ENCODE measurements around the gene RELN. TPM values are rescaled to one million over a fixed set of nuclear protein-coding genes. Genes with fewer than 3 reads are reported as not detected.

RELN gene
- total and polyA plus RNA-seq, 9 of the 15 experiments (the other 6 are each of a cell fraction or from before 2014, with no cell fraction given) = 12.9 to 43.2 (median 18.1) TPM

DNA sequence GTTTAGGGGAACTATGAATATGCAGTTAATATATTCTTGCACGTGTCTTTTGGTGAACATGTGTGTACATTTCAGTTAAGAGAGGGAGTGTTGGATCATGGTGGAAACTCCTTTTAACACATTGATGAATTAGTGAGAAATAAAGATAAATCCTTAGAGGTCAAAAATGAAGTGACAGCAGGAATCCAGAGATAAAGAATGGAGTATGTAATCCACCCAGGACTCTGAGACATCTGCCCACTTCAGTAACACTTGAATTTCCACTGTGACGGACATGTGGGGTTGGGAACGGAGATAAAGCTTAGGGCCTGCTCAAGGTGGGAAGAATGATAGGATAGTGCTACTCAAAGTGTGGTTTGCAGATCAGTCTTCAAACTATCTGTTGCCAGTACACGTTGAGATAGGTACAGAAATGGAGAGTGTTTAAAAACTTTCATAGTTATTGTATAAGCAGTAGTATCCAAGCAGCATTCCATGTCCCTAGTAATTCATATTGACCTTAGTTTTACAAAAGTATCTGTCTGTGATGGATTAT, 6.6 kb upstream of the RELN start (continued):
- no peak for TF ChIP-seq ELK1 (CRISPR knock-in tag; IDR thresholded peaks at IDR 0.05)
- TF ChIP-seq SMARCE1 (IDR thresholded peaks at IDR 0.05) = peak; percentile 99
- no peak for TF ChIP-seq ZNF124 (CRISPR knock-in tag; IDR thresholded peaks at IDR 0.05)
- no peak for TF ChIP-seq THRA (IDR thresholded peaks at IDR 0.05)
- no peak for TF ChIP-seq RFX7 (CRISPR knock-in tag; IDR thresholded peaks at IDR 0.05)
- no peak for TF ChIP-seq ZNF263 (CRISPR knock-in tag; IDR thresholded peaks at IDR 0.05; ENCODE audit: borderline replicate concordance)
- no peak for TF ChIP-seq MTF1 (CRISPR knock-in tag; IDR thresholded peaks at IDR 0.05; ENCODE audit: borderline replicate concordance)
- TF ChIP-seq RB1 (IDR thresholded peaks at IDR 0.05; ENCODE audit: low read depth) = 0 out of 2 replicates have a peak, but pooled peaks have one; percentile 28
- peak; percentile 100 for TF ChIP-seq KLF16 (IDR thresholded peaks at IDR 0.05)
- peak; percentile 79 for TF ChIP-seq TAF9B (IDR thresholded peaks at IDR 0.05; ENCODE audit: partially characterized antibody)
- no peak for TF ChIP-seq ZNF780A (CRISPR knock-in tag; IDR thresholded peaks at IDR 0.05)
- TF ChIP-seq, protein P1, sequence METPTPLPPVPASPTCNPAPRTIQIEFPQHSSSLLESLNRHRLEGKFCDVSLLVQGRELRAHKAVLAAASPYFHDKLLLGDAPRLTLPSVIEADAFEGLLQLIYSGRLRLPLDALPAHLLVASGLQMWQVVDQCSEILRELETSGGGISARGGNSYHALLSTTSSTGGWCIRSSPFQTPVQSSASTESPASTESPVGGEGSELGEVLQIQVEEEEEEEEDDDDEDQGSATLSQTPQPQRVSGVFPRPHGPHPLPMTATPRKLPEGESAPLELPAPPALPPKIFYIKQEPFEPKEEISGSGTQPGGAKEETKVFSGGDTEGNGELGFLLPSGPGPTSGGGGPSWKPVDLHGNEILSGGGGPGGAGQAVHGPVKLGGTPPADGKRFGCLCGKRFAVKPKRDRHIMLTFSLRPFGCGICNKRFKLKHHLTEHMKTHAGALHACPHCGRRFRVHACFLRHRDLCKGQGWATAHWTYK (CRISPR knock-in tag; IDR thresholded peaks at IDR 0.05) = peak; percentile 93
- no peak for TF ChIP-seq RBM34 (IDR thresholded peaks at IDR 0.05; ENCODE audit: borderline replicate concordance, insufficient read depth, low read length)
- TF ChIP-seq CTBP1 (IDR thresholded peaks at IDR 0.05; ENCODE audit: borderline replicate concordance) = peak; percentile 96
- peak; percentile 95 for TF ChIP-seq MECOM (CRISPR knock-in tag; IDR thresholded peaks at IDR 0.05)
- TF ChIP-seq FOXA1 (IDR thresholded peaks at IDR 0.05; ENCODE audit: borderline replicate concordance) = no peak
- peak; percentile 88 for TF ChIP-seq NEUROD1 (IDR thresholded peaks at IDR 0.05; ENCODE audit: borderline replicate concordance, low read depth, low read length, partially characterized antibody)
- TF ChIP-seq, protein P2, sequence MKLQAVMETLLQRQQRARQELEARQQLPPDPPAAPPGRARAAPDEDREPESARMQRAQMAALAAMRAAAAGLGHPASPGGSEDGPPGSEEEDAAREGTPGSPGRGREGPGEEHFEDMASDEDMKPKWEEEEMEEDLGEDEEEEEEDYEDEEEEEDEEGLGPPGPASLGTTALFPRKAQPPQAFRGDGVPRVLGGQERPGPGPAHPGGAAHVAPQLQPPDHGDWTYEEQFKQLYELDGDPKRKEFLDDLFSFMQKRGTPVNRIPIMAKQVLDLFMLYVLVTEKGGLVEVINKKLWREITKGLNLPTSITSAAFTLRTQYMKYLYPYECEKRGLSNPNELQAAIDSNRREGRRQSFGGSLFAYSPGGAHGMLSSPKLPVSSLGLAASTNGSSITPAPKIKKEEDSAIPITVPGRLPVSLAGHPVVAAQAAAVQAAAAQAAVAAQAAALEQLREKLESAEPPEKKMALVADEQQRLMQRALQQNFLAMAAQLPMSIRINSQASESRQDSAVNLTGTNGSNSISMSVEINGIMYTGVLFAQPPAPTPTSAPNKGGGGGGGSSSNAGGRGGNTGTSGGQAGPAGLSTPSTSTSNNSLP (IDR thresholded peaks at IDR 0.05; ENCODE audit: borderline replicate concordance, low read depth, low read length) = peak; percentile 96
- TF ChIP-seq PHB2 (IDR thresholded peaks at IDR 0.05; ENCODE audit: low read depth) = peak; percentile 100
- TF ChIP-seq TARDBP (IDR thresholded peaks at IDR 0.05) = peak; percentile 99
- peak; percentile 58 to 88; a peak in 3 of 4 replicates for TF ChIP-seq MAZ (CRISPR knock-in tag; conservative IDR thresholded peaks at IDR 0.05 in 1 of 2, IDR thresholded peaks at IDR 0.05 in 1 of 2)
- TF ChIP-seq MCM2 (IDR thresholded peaks at IDR 0.05; ENCODE audit: low read depth) = no peak
- peak; percentile 99 for TF ChIP-seq NFIC (IDR thresholded peaks at IDR 0.05)
- TF ChIP-seq, protein P3, sequence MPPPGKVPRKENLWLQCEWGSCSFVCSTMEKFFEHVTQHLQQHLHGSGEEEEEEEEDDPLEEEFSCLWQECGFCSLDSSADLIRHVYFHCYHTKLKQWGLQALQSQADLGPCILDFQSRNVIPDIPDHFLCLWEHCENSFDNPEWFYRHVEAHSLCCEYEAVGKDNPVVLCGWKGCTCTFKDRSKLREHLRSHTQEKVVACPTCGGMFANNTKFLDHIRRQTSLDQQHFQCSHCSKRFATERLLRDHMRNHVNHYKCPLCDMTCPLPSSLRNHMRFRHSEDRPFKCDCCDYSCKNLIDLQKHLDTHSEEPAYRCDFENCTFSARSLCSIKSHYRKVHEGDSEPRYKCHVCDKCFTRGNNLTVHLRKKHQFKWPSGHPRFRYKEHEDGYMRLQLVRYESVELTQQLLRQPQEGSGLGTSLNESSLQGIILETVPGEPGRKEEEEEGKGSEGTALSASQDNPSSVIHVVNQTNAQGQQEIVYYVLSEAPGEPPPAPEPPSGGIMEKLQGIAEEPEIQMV (tag; conservative IDR thresholded peaks at IDR 0.05; ENCODE audit: low read depth) = 0 out of 2 replicates have a peak, but pooled peaks have one; percentile 16
